ENCODE data around the gene NCAPG2.
"Not testable (repeated sequence)": the region's sequence is repeated elsewhere in the genome, so short reads cannot be mapped to it uniquely, and the experiment has no call there.

Gene NCAPG2

GRCh38 chr7:158666966-158667678 is 37.5 kb downstream of the NCAPG2 start:
- DNase-seq (ENCODE audit: low spot score), result not testable (repeated sequence)

- no peak for DNase-seq (ENCODE audit: low spot score)
These were observed 38.2 kb downstream of the NCAPG2 start for GRCh38 chr7:158666401-158666800.

DNA sequence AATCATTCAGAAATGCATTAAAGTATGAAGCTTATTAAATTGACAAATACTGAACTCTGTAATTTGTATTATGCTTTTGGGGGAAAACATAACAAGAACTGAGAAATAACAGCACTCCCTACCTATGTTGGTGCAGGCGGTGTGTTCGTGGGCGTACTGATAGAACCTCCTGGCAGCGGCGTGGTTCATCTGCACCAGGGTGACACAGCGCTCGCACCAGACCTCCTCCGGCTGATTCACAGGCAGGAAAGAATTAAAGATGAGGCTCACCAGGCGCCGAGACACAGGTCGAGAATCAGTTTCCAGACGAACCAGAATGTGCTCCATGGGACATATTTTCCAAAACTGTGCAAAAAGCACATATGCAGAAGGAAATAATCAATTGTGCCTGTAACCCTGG is 40.2 kb downstream of the NCAPG2 start:
- DNase-seq (ENCODE audit: low spot score), result no peak

DNA sequence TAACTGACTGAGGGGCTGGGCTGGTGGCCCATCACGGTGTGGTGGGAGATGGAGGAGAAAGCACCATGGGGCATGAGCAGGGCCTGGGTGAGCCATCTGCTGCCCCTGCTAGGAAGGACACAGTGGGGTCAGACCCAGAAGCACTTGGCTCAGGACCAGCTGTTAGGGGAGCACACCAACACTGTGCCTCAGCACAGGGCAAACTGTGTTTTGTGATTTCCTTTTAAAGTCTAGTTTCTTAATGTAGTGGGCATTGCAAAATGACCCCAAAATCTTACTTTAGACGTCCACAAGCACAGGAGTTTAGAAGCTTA is 41.2 kb downstream of the NCAPG2 start:
- DNase-seq (ENCODE audit: low spot score), result no peak

GRCh38 chr7:158662610-158663427 is 41.8 kb downstream of the NCAPG2 start:
- no peak for DNase-seq (ENCODE audit: low spot score)

DNA sequence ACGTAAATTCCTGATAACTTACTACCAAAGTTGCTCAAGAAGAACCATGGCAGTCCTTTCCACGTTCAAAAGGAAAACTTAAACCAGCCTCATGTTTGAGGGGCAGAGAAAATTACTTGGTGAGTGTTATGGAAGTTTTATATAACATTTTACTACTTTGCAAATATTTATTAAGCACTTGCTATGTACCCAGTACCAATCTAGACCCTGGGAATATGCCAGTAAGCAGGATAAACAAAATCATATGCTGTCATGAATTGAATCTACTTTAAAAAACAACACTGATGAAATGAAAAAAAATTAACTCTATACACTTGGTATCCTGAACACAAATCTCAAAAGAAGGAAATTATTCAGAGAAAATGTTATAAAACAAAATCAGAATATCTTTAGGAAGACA is 46.1 kb downstream of the NCAPG2 start:
- DNase-seq (ENCODE audit: low spot score), result no peak

GRCh38 chr7:158657189-158657746 is 47.3 kb downstream of the NCAPG2 start:
- DNase-seq (ENCODE audit: low spot score), result no peak

GRCh38 chr7:158655931-158656441 is 48.6 kb downstream of the NCAPG2 start:
- DNase-seq (ENCODE audit: low spot score), result no peak

- no peak for DNase-seq (ENCODE audit: low spot score)
These were observed 49.1 kb downstream of the NCAPG2 start for GRCh38 chr7:158655507-158655906.

DNA sequence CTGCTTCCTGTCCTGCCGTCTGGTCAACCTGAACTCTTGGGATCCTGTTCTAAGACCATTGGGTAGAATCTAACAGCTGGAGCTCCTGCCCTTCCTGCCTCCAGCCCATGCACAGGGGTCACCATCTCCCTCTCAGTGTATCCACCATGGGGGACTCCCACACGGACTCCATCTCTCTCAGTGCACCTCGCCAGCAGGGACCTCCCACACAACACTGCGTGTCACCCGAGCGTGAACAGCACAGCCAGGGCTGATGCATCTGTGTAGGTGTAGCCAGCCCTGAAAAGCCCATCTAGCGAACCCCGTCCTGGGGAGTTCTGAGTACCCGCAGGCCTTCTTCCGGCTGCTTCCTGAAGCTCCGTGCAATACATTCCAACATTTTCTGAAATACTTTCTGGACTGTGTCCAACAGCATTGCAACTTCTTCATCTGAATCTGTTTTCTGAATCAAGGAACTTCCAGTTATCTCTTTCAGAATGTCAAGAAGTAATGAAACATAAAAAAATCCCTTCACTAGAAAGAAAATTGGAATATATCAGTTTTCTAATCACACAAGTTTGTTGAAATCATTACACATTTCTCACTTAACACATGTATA is 52.5 kb downstream of the NCAPG2 start:
- no peak for DNase-seq (ENCODE audit: low spot score)

DNA sequence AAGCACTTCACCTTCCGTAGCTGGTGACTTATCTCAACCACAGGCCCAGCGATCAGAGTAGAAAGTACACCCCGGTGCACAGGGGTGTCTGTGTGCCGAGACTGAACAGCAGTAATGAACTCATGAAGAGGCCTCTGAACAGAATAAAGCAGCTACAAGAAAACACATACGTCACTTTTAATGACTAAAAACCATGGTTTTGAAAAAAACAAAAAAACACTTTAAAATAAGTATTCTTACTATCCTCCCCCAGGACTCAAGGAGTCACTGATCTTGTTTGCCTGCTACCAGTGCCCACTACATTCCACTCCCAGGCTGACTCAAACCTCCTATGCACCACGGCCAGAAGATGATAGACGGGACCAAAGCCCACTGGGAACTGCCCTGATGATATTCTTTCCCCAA is 53.8 kb downstream of the NCAPG2 start:
- DNase-seq (ENCODE audit: low spot score), result no peak

GRCh38 chr7:158649279-158649678 is 55.3 kb downstream of the NCAPG2 start:
- no peak for DNase-seq (ENCODE audit: low spot score)

GRCh38 chr7:158648787-158649186 is 55.8 kb downstream of the NCAPG2 start:
- DNase-seq (ENCODE audit: low spot score), result no peak

DNA sequence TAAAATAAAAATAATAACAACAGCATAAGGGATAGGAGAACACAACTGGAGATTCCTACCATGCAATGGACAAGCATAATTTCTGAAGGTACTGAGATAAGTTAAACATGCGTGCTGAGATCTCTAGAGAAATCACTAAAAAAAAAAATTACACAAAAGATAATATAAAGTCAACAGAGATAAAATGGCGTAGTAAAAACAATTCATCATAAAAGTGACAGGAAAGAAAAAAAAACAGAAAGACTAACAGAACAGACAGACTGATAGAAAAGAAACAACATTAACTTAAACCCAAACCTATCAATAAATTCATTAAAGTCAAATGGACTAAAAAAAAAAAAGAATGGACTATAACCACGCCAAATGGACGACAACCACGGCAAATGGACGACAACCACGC is 56.4 kb downstream of the NCAPG2 start:
- DNase-seq (ENCODE audit: low spot score), result no peak

- DNase-seq (ENCODE audit: low spot score), result no peak
These were observed 57.2 kb downstream of the NCAPG2 start for GRCh38 chr7:158647475-158647792.

DNA sequence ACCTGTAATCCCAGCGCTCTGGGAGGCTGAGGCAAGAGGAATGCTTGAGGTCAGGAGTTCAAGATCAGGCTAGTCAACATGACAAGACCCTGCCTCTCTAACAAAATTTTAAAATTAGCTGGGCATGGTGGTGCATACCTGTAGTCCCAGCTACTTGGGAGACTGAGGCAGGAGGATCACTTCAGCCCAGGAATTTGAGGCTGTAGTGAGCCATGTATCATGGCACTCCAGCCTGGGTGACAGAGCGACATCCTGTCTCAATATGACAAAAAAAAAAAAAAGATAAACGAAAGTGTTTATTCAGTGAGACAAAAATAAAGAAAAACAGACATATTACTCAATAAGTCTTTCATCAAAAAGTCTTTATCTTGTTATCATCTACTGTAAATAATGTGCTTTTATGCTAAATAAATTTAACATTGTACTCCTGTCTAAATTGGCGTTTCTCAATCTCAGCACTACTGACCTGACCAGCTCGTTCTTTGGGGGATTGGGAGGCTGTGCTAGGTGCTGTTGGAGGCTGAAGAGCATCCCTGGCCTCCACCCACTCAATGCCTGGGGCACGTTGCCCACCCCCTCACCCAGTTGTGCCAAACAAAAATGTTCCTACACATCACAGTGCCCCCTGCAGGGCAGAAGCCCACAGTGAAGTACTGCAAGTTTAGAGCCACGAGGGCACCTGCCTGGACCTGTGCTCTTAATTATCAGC is 57.7 kb downstream of the NCAPG2 start:
- DNase-seq (ENCODE audit: low spot score), result no peak

DNA sequence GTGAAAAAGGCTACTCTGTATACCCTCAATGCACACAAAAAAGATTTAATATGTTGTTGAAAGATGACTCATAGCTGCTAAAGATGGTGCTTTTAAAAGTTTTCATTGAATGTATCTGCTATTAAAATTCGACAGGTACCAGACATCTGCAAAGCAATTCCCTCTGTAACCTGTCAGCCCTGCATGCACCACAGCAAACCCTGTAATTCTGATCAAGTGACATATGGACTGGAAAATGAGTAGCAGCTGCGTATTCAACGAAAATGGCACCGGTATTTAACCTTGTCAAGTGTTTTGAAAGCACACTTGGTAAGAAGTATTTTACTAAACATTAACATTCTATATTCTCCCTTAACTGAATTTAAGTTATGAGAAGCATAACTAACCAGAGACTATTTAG is 58.8 kb downstream of the NCAPG2 start:
- no peak for DNase-seq (ENCODE audit: low spot score)

GRCh38 chr7:158642149-158642548 is 62.5 kb downstream of the NCAPG2 start:
- no peak for DNase-seq (ENCODE audit: low spot score)

GRCh38 chr7:158638001-158638400 is 66.6 kb downstream of the NCAPG2 start:
- no peak for DNase-seq (ENCODE audit: low spot score)

GRCh38 chr7:158633055-158633956 is 71.3 kb downstream of the NCAPG2 start:
- DNase-seq (ENCODE audit: low spot score), result no peak

GRCh38 chr7:158631574-158632195 is 72.9 kb downstream of the NCAPG2 start:
- DNase-seq (ENCODE audit: low spot score), result no peak
